ENCODE results near the gene F3.

Gene F3

GRCh38 chr1:94504601-94505000, 37.0 kb downstream of the F3 start:
- H3K4ac ChIP-seq (ENCODE audit: low read length) = no peak overlapping the region
- H3K9me3 ChIP-seq (replicated peaks in 1 of 2; ENCODE audit: control insufficient read depth in 2 of 2, insufficient read depth in 1 of 2, low read depth in 1 of 2, low read length in 2 of 2) = no peaks in the 10 kb centered on the region
- 100% methylated on average over 1 of the region's 1 CpG; no CpG with 5 or more reads in 1 of the 2 donors for WGBS, 2 donors (ENCODE audit: extremely low coverage in 2 of 2, insufficient read length in 2 of 2, insufficient replicate concordance in 1 of 2)
- H3K9ac ChIP-seq (ENCODE audit: low read depth, low read length, poor library complexity) = no peak overlapping the region
- no peak overlapping the region for H3K18ac ChIP-seq (ENCODE audit: low read length)
- H3K27me3 ChIP-seq (ENCODE audit: control insufficient read depth in 3 of 3, insufficient read depth in 3 of 3, low read depth in 1 of 3, low read length in 3 of 3) = no peaks in the 10 kb centered on the region
- H3K4me2 ChIP-seq (ENCODE audit: insufficient read depth, low read length, poor library complexity, severe bottlenecking) = no peak overlapping the region
- H4K91ac ChIP-seq (ENCODE audit: low read depth, low read length, poor library complexity) = no peak overlapping the region
- no peak overlapping the region for H3K23ac ChIP-seq (ENCODE audit: low read depth, low read length, poor library complexity)
- H2AK5ac ChIP-seq (ENCODE audit: low read depth, low read length) = no peak overlapping the region
- DNase-seq (ENCODE audit: low spot score) = no peak
- no peak overlapping the region for H2BK120ac ChIP-seq (ENCODE audit: low read depth, low read length)
- no peaks in the 10 kb centered on the region for H3K79me1 ChIP-seq (ENCODE audit: low read depth, low read length)
- H2AFZ ChIP-seq (ENCODE audit: low read length) = no peak overlapping the region
- H2BK15ac ChIP-seq (ENCODE audit: low read length) = no peak overlapping the region
- H3K27ac ChIP-seq (replicated peaks; ENCODE audit: low read length) = no peak overlapping the region
- H3K4me1 ChIP-seq (ENCODE audit: control insufficient read depth in 2 of 2, insufficient read depth in 1 of 2, low read depth in 1 of 2, low read length in 2 of 2) = no peaks in the 10 kb centered on the region
- no peak overlapping the region for H2BK5ac ChIP-seq (ENCODE audit: low read length)
- H3K36me3 ChIP-seq (replicated peaks in 1 of 2; ENCODE audit: control insufficient read depth in 2 of 2, insufficient read depth in 2 of 2, low read length in 2 of 2) = peaks cover 3 to 56% of the 10 kb centered on the region in 2 donors
- H3K14ac ChIP-seq (ENCODE audit: low read length) = no peak overlapping the region
- H4K8ac ChIP-seq (ENCODE audit: low read depth, low read length) = no peak overlapping the region
- no peak overlapping the region for H2BK12ac ChIP-seq (ENCODE audit: low read length)
- H3K4me3 ChIP-seq (ENCODE audit: low read length in 2 of 2) = no peak overlapping the region

DNA sequence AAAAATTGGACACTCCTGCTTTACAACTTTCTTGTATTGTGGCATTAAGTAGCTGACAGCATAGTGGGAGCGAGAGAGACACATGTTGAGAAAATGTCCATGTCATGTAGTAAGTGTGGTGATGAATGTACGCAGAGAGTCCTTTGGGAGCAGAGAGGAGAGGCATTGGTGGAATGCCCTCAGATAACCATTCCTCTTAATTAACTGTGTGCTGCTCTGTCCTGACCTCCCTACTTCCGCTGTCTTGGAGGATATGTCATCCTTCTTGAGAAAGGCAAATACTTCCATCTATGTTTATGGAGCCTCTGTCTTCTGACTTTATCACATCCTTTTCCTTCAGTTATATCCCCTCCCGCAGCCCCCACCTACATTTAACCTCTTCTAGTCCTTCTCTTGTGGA, 38.4 kb downstream of the F3 start:
- H2BK15ac ChIP-seq (ENCODE audit: low read length) = no peak overlapping the region
- H3K18ac ChIP-seq (ENCODE audit: low read length) = no peak overlapping the region
- no CpG with 5 or more reads among the region's 4 CpGs for WGBS, 2 donors (ENCODE audit: extremely low coverage in 2 of 2, insufficient read length in 2 of 2, insufficient replicate concordance in 1 of 2)
- no peaks in the 10 kb centered on the region for H3K9me3 ChIP-seq (replicated peaks in 1 of 2; ENCODE audit: control insufficient read depth in 2 of 2, insufficient read depth in 1 of 2, low read depth in 1 of 2, low read length in 2 of 2)
- H4K91ac ChIP-seq (ENCODE audit: low read depth, low read length, poor library complexity) = no peak overlapping the region
- H3K14ac ChIP-seq (ENCODE audit: low read length) = no peak overlapping the region
- no peak overlapping the region for H3K4me3 ChIP-seq (ENCODE audit: low read length in 2 of 2)
- no peaks in the 10 kb centered on the region for H3K79me1 ChIP-seq (ENCODE audit: low read depth, low read length)
- H3K9ac ChIP-seq (ENCODE audit: low read depth, low read length, poor library complexity) = no peak overlapping the region
- H3K4me2 ChIP-seq (ENCODE audit: insufficient read depth, low read length, poor library complexity, severe bottlenecking) = no peak overlapping the region
- H4K8ac ChIP-seq (ENCODE audit: low read depth, low read length) = no peak overlapping the region
- H3K27ac ChIP-seq (replicated peaks; ENCODE audit: low read length) = no peak overlapping the region
- no peak overlapping the region for H2BK120ac ChIP-seq (ENCODE audit: low read depth, low read length)
- no peaks in the 10 kb centered on the region for H3K4me1 ChIP-seq (ENCODE audit: control insufficient read depth in 2 of 2, insufficient read depth in 1 of 2, low read depth in 1 of 2, low read length in 2 of 2)
- H2AK5ac ChIP-seq (ENCODE audit: low read depth, low read length) = no peak overlapping the region
- H3K27me3 ChIP-seq (ENCODE audit: control insufficient read depth in 3 of 3, insufficient read depth in 3 of 3, low read depth in 1 of 3, low read length in 3 of 3) = no peaks in the 10 kb centered on the region
- H3K4ac ChIP-seq (ENCODE audit: low read length) = no peak overlapping the region
- H2BK5ac ChIP-seq (ENCODE audit: low read length) = no peak overlapping the region
- no peak overlapping the region for H2AFZ ChIP-seq (ENCODE audit: low read length)
- H3K36me3 ChIP-seq (replicated peaks in 1 of 2; ENCODE audit: control insufficient read depth in 2 of 2, insufficient read depth in 2 of 2, low read length in 2 of 2) = peaks cover 3 to 70% of the 10 kb centered on the region in 2 donors
- no peak overlapping the region for H3K23ac ChIP-seq (ENCODE audit: low read depth, low read length, poor library complexity)
- no peak for DNase-seq (ENCODE audit: low spot score)
- no peak overlapping the region for H2BK12ac ChIP-seq (ENCODE audit: low read length)

GRCh38 chr1:94501935-94502334, 39.6 kb downstream of the F3 start:
- Histone ChIP-seq H3K23ac (ENCODE audit: low read depth, low read length, poor library complexity) (no peak overlapping the region), H3K9me3 (replicated peaks in 1 of 2; ENCODE audit: control insufficient read depth in 2 of 2, insufficient read depth in 1 of 2, low read depth in 1 of 2, low read length in 2 of 2) (no peaks in the 10 kb centered on the region), H3K27ac (replicated peaks; ENCODE audit: low read length) (no peak overlapping the region), H3K14ac (ENCODE audit: low read length) (no peak overlapping the region), H3K18ac (ENCODE audit: low read length) (no peak overlapping the region), H3K4me3 (ENCODE audit: low read length in 2 of 2) (no peak overlapping the region), H3K27me3 (ENCODE audit: control insufficient read depth in 3 of 3, insufficient read depth in 3 of 3, low read depth in 1 of 3, low read length in 3 of 3) (no peaks in the 10 kb centered on the region), H2AFZ (ENCODE audit: low read length) (no peak overlapping the region), H2BK15ac (ENCODE audit: low read length) (no peak overlapping the region), H3K4me2 (ENCODE audit: insufficient read depth, low read length, poor library complexity, severe bottlenecking) (no peak overlapping the region), H4K8ac (ENCODE audit: low read depth, low read length) (no peak overlapping the region), H3K36me3 (replicated peaks in 1 of 2; ENCODE audit: control insufficient read depth in 2 of 2, insufficient read depth in 2 of 2, low read length in 2 of 2) (peaks cover 3 to 74% of the 10 kb centered on the region in 2 donors), H4K91ac (ENCODE audit: low read depth, low read length, poor library complexity) (no peak overlapping the region), H2BK5ac (ENCODE audit: low read length) (no peak overlapping the region), H3K4me1 (ENCODE audit: control insufficient read depth in 2 of 2, insufficient read depth in 1 of 2, low read depth in 1 of 2, low read length in 2 of 2) (no peaks in the 10 kb centered on the region), H3K79me1 (ENCODE audit: low read depth, low read length) (no peaks in the 10 kb centered on the region), H2BK12ac (ENCODE audit: low read length) (no peak overlapping the region), H2BK120ac (ENCODE audit: low read depth, low read length) (no peak overlapping the region), H3K4ac (ENCODE audit: low read length) (no peak overlapping the region), H3K9ac (ENCODE audit: low read depth, low read length, poor library complexity) (no peak overlapping the region), H2AK5ac (ENCODE audit: low read depth, low read length) (no peak overlapping the region)
- no peak for DNase-seq (ENCODE audit: low spot score)
- no CpG with 5 or more reads among the region's 4 CpGs for WGBS, 2 donors (ENCODE audit: extremely low coverage in 2 of 2, insufficient read length in 2 of 2, insufficient replicate concordance in 1 of 2)

GRCh38 chr1:94501426-94501825, 40.1 kb downstream of the F3 start:
- WGBS, 2 donors (ENCODE audit: extremely low coverage in 2 of 2, insufficient read length in 2 of 2, insufficient replicate concordance in 1 of 2) = no CpG with 5 or more reads among the region's 2 CpGs
- Histone ChIP-seq H3K9me3 (replicated peaks in 1 of 2; ENCODE audit: control insufficient read depth in 2 of 2, insufficient read depth in 1 of 2, low read depth in 1 of 2, low read length in 2 of 2) (no peaks in the 10 kb centered on the region), H3K4me3 (ENCODE audit: low read length in 2 of 2) (no peak overlapping the region), H4K91ac (ENCODE audit: low read depth, low read length, poor library complexity) (no peak overlapping the region), H3K27me3 (ENCODE audit: control insufficient read depth in 3 of 3, insufficient read depth in 3 of 3, low read depth in 1 of 3, low read length in 3 of 3) (no peaks in the 10 kb centered on the region), H2BK120ac (ENCODE audit: low read depth, low read length) (no peak overlapping the region), H2AFZ (ENCODE audit: low read length) (no peak overlapping the region), H2BK5ac (ENCODE audit: low read length) (no peak overlapping the region), H2BK15ac (ENCODE audit: low read length) (no peak overlapping the region), H3K79me1 (ENCODE audit: low read depth, low read length) (no peaks in the 10 kb centered on the region), H2BK12ac (ENCODE audit: low read length) (no peak overlapping the region), H3K4ac (ENCODE audit: low read length) (no peak overlapping the region), H3K23ac (ENCODE audit: low read depth, low read length, poor library complexity) (no peak overlapping the region), H3K14ac (ENCODE audit: low read length) (no peak overlapping the region), H4K8ac (ENCODE audit: low read depth, low read length) (no peak overlapping the region), H3K4me2 (ENCODE audit: insufficient read depth, low read length, poor library complexity, severe bottlenecking) (no peak overlapping the region), H3K9ac (ENCODE audit: low read depth, low read length, poor library complexity) (no peak overlapping the region), H3K36me3 (replicated peaks in 1 of 2; ENCODE audit: control insufficient read depth in 2 of 2, insufficient read depth in 2 of 2, low read length in 2 of 2) (peaks cover 2 to 71% of the 10 kb centered on the region in 2 donors), H2AK5ac (ENCODE audit: low read depth, low read length) (no peak overlapping the region), H3K18ac (ENCODE audit: low read length) (no peak overlapping the region), H3K27ac (replicated peaks; ENCODE audit: low read length) (no peak overlapping the region), H3K4me1 (ENCODE audit: control insufficient read depth in 2 of 2, insufficient read depth in 1 of 2, low read depth in 1 of 2, low read length in 2 of 2) (no peaks in the 10 kb centered on the region)
- no peak for DNase-seq (ENCODE audit: low spot score)

All from neuronal stem cell (in vitro differentiated cells).